GM12865 (cell line): Measurements from ENCODE around the gene SLC17A9.

Experiments used
- DNase-seq: peaks from one replicate; pipeline ENCODE4 v3.0.0; 2010; ENCODE audit warnings: low read depth
- H3K4me3 ChIP-seq: 2 replicates; pipeline ENCODE4 v1.5.1; 2011; ENCODE audit warnings: mild to moderate bottlenecking, low read depth, low read length, control low read depth
- TF ChIP-seq, protein P1 (sequence below): IDR thresholded peaks from 2 replicates; pipeline ENCODE4 v1.5.1; 2011; ENCODE audit warnings: low read length, control low read depth, low read depth, inconsistent platforms; ENCODE audit not compliant: insufficient read depth; ENCODE audit errors: missing control alignments

SLC17A9 gene

DNA sequence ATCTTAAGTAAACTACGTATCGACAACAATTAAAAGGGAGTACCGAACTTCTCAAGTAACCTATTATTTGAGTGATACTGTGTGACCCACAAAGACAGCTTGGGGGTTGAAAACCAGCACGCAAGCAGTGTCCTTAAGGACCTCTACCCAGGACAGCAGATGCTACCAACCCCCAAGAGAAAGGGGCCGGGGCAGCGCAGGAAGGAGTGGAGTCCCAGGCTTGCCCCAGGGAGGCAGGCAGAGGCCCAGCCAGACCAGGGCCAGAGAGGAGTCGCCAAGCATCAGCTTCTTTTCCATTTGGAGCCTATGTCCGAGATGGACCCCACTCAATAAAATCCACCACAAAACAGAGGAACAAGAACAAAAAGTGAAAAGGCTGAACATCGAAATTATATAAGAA is 38.1 kb upstream of the SLC17A9 start:
- no peak overlapping the region for H3K4me3 ChIP-seq
- DNase-seq, result no peak
- TF ChIP-seq, protein P1, sequence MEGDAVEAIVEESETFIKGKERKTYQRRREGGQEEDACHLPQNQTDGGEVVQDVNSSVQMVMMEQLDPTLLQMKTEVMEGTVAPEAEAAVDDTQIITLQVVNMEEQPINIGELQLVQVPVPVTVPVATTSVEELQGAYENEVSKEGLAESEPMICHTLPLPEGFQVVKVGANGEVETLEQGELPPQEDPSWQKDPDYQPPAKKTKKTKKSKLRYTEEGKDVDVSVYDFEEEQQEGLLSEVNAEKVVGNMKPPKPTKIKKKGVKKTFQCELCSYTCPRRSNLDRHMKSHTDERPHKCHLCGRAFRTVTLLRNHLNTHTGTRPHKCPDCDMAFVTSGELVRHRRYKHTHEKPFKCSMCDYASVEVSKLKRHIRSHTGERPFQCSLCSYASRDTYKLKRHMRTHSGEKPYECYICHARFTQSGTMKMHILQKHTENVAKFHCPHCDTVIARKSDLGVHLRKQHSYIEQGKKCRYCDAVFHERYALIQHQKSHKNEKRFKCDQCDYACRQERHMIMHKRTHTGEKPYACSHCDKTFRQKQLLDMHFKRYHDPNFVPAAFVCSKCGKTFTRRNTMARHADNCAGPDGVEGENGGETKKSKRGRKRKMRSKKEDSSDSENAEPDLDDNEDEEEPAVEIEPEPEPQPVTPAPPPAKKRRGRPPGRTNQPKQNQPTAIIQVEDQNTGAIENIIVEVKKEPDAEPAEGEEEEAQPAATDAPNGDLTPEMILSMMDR, result no peak

DNA sequence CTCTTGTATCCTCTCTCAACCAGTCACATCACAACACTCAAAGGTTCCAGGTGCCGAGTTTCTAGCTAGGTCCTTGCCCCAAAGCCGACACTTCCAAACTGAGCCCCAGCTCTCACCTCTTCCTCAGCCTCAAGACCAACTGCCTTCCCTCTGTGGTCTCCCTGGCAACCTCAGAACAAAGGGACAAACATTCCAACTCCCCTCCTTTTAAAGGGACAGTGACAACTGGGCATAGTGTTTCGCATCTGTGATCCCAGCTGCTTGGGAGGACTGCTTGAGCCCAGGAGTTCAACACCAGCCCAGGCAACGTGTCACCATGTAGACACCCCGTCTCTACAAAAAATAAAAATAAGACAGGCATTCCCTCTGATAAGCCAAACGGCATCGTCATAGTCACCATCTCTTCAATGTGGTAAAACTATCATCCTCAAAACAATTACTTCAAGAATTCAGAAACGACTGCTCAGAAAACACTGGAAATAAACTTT is 37.5 kb upstream of the SLC17A9 start:
- DNase-seq, result no peak
- no peak overlapping the region for H3K4me3 ChIP-seq
- TF ChIP-seq, protein P1, result no peak

DNA sequence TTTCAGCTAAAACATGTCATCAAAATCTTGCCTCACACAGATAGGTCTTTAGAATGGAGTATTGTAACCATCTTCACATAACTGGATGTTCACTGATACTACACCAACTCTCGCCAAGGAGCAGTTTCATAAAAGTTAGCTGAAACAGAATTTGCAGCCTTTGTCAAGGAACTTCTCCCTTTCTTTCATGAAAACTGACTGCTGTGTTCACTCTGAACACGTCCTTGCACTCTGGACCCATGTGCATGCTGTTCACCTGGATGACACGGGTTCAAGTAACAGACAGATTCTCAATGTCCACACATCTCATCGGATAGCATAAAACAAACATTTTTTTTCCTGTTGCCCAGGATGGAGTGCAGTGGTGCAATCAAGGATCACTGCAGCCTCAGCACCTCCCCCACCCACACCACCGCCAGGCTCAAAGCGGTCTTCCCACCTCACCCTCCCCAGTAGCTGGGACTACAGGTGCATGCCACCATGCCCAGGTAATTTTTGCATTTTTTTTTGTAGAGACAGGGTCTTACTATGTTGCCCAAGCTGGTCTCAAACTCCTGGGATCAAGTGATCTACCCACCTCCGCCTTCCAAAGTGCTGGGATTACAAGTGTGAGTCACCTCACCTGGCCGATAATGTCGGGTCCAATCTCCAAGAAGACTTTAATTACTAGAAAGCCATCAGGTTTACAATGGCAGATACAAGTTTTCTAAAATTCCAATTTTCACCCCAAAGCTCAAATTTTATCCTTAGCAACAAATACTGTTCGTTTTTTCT is 35.6 kb upstream of the SLC17A9 start:
- no peak for DNase-seq
- no peak overlapping the region for H3K4me3 ChIP-seq
- TF ChIP-seq, protein P1, result no peak

GRCh38 chr20:62917720-62918119 is 34.8 kb upstream of the SLC17A9 start:
- no peak overlapping the region; the same call in 1 of the 2 replicates for H3K4me3 ChIP-seq
- TF ChIP-seq, protein P1, result no peak
- DNase-seq, result no peak

DNA sequence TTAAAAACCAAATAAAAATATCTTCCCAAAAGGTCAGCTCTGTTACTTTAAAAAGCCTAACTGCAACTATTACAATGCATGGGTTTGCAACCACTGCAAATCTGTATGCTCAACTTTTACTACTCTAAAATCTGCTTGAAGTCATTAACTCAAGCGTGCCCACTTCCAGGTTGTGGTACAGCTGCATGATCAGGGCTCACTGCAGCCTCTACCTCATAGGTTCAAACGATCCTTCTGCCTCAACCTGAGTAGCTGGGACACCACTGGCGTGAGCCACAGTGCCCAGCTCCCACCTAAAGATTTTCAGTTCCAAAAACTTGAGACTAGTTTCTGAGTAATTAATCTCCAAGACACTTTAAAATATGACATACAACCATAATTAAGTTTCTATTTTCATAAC is 34.4 kb upstream of the SLC17A9 start:
- no peak overlapping the region; the same call in 1 of the 2 replicates for H3K4me3 ChIP-seq
- TF ChIP-seq, protein P1, result no peak
- DNase-seq, result peak; percentile 71

- peak; percentile 77 for DNase-seq
- H3K4me3 ChIP-seq, result no peak overlapping the region; the same call in 1 of the 2 replicates
- TF ChIP-seq, protein P1, result no peak
Measured at GRCh38 chr20:62918831-62919230, 33.7 kb upstream of the SLC17A9 start.
